HG03342 (cell line): ENCODE data around the gene SUPV3L1.
"Not testable (repeated sequence)": the region's sequence is repeated elsewhere in the genome, so short reads cannot be mapped to it uniquely, and the experiment has no call there.

ENCODE experiments used
- ATAC-seq: cut with Tn5 transposase; IDR thresholded peaks from one replicate; pipeline ENCODE4 v1.9.1; 2021; ENCODE audit warnings: mild to moderate bottlenecking, moderate library complexity; ENCODE audit not compliant: unreplicated experiment

Gene SUPV3L1

DNA sequence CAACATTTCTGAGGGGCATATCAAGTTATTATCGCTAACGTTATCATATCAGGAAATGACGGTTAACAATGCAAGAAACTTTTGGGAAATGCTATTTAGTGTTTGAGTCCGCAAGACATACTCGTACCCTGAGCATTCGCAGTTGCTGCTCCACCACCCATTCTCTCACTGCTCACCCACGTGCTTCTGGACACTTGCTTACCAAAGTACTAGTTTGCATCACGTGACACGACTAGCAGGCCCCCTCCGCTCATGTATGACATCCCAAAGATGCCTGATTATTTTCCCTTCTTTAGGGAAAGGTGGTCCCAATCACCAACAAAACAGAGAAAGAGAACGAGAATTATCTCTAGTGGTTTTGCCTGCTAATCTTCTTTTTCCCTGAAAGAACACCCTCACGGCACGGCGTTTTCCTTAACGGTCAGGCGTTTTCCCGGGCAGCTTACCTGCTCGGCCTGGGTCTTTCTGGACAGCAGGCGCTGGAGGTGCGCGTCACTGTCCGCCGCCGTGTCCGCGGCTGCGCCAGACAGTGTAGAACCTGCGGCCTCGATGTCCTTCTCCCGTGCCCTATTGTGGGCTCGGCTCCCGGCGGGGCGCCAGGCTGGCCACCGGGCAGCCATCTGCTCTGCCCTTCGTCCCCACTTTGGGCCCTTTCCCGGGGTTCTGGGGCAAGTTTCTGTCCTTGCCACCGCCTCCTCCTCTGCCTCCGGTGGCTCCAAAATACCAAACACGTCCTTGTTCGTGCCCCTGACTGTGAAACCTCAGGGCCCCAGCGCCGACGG, at the start of gene SUPV3L1:
Gene SUPV3L1, plus strand, starts transcription at position 492 of the 782 bp plus-strand sequence. Its CDS starts 58 bp downstream, at position 550.
- ATAC-seq = peak; percentile 80

DNA sequence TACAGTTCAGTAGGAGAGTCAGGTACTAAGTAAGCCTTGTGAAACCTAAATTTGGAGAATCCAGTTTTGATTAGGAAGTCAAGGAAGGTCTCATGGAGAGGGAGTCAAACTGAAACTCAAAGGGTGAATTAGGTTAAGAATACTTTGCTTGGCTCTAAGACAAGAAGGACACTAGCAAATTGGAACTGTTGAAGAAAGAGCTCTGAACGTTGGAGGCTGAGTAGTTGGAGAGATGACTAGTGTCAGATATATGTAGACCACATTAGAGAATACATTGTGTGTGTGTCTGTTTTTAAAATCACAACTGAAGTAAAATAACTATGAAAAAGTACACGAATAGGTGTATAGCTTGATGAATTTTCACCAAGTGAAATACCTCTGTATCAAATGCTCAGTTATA, 49.8 kb upstream of the SUPV3L1 start:
- no peak for ATAC-seq

DNA sequence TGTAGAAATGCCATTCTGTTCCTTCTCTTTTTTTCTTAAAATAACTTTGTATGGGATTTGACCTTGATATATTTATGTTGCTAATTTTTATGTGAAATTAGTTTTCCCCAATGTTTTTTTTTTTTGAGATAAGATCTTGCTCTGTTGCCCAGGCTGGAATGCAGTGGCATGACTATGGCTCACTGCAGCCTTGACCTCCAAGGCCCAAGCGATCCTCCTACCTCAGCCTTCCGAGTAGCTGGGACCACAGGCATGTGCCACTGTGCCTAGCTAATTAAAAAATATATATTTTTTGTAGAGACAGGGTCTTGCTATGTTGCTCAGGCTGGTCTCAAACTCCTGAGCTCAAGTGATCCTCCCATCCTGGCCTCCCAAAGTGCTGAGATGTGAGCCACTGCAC, 40.1 kb upstream of the SUPV3L1 start:
- no peak for ATAC-seq

DNA sequence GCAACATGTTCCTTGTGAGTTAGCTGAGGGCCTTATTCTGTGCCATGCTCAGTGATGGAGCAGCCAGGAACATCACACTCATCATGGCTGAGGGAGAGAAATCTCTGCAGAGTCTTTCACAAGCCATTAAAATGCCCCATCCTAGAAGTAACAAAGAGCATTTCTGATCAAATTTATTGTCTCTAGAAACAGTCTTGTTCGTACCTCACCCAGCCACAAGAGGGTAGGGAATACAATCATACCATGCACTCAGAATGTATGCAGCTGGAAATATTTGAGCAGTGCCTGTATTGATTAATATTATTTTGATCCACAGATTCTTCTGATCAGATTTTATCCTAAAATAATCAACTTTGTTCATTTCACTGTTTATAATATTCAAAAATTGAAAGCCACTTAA, 38.7 kb upstream of the SUPV3L1 start:
- ATAC-seq = no peak

DNA sequence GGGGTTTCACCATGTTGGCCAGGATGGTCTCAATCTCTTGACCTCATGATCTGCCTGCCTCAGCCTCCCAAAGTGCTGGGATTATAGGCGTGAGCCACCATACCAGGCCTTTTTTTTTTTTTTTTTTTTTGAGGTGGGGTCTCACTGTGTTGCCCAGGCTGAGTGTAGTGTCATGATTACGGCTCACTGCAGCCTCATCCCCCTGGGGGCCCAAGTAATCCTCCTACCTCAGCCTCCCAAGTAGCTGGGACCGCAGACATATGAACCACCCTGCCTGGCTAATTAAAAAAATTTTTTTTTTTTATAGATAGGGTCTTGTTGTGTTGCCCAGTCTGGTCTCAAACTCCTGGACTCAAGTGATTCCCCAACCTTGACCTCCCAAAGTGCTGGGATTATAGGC, 38.0 kb upstream of the SUPV3L1 start:
- ATAC-seq = not testable (repeated sequence)

DNA sequence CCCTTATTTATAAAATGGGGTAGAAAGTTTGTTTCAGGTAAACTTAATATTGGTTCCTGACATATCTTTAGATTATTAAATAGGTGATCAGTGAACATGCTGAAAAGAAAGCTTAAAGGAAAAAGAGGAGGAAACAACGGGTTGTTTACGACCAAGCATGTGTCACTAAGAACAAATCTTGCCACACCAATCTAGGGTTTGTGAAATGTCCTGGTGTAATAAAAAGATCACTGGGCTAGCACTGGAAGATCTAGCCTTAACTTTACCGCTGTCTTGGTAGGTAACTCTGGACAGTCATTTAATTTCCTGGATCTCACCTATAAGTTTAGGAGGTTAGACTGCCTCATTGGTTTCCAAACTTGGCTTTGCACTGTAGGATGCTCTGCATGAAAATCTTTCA, 37.1 kb upstream of the SUPV3L1 start:
- ATAC-seq = no peak

DNA sequence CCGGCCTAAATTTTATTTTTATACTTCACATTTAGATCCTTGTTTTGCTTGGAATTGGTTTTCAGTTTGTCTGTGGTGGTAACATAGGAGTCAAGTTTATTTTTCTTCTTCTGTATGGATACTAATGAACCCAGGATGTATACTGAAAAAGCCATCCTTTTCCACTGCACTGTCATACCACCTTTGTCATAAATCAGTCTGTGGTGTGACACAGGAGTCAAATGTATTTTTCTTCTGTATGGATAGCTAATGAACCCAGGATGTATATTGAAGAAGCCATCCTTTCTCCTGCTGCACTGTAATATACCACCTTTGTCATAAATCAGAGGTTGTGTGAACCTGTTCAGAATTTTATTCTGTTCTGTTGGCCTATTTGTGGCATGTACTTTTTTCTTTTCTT, 34.7 kb upstream of the SUPV3L1 start:
- ATAC-seq = no peak

DNA sequence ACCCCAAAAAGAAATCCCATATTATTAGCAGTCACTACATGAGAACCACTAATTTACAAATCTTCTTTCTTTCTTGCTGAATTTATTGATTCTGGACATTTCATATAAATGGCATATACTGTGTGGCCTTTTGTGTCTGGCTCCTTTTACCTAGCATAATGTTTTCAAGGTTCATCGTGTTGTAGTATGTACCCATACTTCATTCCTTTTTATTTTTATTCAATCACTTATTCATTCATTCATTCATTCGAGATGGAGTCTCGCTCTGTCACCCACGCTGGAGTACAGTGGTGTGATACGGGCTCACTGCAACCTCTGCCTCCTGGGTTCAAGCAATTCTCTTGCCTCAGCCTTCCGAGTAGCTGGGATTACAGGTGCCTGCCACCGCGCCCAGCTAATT, 34.2 kb upstream of the SUPV3L1 start:
- ATAC-seq = no peak

DNA sequence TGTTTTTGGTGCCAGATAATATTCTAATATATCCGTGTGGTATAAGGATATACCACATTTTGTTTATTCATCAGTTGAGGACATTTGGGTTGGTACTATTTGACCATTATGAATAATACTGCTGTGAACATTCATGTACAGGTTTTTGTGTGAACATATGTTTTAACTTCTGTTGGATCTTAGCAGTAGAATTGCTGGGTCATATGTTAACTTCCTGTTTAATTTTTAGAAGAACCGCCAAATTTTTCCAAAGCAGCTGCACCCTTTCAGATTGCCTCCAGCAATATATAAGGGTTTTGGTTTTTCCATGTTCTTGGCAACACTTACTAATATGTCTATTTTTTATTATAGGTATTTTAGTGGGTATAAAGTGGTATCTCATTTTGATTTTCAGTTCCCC, 33.3 kb upstream of the SUPV3L1 start:
- ATAC-seq = no peak

DNA sequence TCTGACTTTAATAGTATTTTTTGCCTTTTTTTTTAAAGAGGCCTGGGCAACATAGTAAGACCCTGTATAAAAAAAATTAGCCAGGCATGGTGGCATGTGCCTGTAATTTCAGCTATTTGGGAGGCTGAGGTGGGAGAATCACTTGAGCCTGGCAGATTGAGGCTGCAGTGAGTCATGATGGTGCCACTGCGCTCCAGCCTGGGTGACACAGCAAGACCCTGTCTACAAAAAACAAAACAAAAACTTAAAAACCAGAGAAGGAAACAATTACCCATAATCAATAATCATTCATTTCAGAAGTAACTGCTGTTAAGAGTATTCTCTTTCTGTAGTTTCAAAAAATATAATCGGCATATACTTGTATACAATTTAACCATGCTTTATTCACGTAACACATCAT, 28.1 kb upstream of the SUPV3L1 start:
- ATAC-seq = no peak

DNA sequence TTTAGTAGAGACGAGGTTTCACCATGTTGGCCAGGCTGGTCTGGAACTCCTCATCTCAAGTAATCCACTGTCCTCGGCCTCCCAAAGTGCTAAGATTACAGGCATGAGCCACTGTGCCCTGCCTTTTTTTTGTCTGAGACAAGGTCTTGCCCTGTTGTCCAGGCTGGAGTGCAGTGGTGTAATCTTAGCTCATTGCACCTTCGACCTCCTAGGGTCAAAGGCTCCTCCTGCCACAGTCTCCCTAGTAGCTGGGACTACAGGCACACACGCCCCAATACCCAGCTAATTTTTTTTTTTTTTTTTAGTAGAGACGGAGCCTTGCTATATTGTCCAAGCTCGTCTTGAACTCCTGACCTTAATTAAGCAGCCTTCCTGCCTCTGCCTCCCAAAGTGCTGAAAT, 26.8 kb upstream of the SUPV3L1 start:
- no peak for ATAC-seq

DNA sequence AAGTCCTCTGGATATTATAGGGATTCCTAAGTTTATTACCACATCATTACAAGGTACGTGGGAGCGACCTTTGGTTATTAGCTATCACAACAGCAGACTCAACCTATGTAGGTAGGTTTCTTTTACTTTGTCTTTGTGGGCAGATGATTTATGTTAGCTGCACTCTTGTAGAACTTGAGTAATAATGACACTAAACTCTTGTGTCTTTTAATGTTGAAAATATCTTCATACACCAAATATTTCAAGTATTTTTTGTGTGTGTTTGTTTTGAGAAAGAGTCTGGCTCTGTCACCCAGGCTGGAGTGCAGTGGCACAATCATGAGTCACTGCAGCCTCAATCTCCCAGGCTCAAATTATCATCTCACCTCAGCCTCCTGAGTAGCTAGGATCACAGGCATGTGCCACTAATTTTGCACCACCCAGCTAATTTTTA, 19.2 kb upstream of the SUPV3L1 start:
- ATAC-seq = no peak

DNA sequence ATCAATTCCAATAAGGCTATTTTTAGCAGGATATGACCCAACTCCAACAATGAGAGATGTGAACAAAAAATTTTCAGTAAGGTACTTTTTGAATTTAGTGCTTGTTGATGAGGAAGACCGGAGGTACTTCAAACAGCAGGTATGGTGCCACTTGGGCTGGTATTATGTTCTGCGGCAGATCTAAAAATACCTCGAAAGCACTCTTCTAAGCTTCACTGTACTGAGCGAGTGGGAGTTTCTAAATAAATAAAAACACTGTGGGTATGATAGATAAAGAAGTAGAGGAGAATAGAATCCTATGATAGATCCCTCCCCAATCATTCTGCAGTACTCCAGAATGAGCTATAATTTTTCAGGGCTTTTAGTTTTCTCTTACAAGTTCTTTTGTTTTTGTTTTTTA, 11.5 kb upstream of the SUPV3L1 start:
- ATAC-seq = no peak

DNA sequence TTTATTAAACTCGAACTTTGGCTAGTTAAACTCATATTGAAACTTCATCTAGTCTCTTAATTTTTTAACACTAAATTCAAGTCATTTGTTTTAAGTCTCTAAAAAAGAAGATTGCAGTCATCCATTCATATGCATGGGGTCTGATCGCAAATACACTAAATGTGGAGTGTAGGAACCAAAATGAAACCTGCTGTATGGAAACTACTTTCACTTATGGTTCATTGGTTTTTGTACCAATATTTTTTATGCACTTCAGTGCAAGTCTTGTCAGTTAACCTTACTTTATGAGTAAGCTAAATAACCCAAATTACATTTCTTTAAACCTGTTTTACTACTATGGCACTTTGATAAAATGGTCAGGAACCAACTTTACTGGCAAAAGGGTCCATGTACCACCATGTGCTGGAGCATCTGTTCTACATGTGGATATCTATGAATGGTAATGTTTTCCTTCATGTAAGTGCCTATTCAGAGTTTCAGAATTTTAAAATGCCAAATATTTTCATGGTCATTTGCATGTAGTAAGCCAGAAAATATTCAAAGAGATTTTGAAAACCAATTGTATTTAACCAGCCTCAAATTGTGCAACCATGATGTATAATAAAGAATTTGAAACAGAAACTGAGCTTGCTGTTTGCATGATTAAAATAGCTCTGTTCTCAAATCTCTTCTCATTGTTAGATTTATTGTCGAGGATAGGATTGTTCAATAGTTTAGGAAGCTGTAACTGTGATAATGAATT, 7.6 kb upstream of the SUPV3L1 start:
- no peak for ATAC-seq

DNA sequence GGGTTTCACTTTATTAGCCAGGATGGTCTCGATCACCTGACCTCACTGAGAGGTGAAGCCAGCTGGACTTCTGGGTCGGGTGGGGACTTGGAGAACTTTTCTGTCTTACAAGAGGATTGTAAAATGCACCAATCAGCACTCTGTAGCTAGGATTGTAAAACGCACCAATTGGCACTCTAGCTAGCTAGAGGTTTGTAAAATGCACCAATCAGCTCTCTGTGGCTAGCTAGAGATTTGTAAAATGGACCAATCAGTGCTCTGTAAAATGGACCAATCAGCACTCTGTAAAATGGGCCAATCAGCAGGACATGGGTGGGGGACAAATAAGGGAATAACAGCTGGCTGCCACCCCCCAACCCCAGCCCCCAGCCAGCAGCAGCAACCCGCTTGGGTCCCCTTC, 4.7 kb upstream of the SUPV3L1 start:
- not testable (repeated sequence) for ATAC-seq

DNA sequence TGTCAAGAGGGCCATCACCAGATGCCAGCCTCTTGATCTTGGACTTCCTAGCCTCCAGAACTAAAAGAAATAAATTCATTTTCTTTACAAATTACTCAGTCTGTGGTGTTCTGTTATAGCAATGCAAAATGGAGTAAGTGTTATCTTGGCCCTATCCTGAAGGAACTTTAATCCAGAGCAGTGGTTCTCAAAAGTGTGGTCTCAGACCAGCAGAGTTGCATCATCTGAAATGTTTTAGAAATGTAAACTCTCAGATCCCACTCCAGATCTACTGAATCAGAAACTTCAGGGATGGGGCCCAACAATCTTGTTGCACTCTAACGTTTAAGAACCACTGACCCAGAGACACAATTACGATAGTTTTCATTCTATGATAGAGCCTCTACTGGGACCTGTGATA, 3.2 kb upstream of the SUPV3L1 start:
- ATAC-seq = no peak

DNA sequence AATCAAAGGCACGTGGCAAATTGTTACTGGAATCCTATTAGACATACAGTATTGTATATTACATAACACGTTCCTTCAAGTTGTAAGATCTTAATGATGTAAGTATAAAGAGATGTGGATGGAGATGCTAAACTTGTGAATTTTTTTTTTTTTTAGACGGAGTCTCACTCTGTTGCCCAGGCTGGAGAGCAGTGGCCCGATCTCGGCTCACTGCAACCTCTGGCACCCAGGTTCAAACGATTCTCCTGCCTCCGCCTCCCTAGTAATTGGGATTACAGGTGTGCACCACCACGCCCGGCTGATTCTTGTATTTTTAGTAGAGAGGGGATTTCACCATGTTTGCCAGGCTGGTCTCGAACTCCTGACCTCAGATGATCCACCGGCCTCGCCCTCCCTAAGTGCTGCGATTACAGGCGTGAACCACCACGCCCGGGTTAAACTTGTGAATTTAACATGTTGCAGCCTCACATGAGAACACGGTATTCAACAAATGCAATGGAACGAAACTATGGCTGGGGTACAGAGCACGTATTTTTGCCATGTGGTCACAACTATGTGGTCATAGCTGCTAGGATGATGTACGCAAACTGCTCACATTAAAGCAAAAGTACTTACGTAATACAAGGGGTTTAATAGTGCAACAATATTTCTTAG, 818 bp upstream of the SUPV3L1 start:
- peak; percentile 23 for ATAC-seq

DNA sequence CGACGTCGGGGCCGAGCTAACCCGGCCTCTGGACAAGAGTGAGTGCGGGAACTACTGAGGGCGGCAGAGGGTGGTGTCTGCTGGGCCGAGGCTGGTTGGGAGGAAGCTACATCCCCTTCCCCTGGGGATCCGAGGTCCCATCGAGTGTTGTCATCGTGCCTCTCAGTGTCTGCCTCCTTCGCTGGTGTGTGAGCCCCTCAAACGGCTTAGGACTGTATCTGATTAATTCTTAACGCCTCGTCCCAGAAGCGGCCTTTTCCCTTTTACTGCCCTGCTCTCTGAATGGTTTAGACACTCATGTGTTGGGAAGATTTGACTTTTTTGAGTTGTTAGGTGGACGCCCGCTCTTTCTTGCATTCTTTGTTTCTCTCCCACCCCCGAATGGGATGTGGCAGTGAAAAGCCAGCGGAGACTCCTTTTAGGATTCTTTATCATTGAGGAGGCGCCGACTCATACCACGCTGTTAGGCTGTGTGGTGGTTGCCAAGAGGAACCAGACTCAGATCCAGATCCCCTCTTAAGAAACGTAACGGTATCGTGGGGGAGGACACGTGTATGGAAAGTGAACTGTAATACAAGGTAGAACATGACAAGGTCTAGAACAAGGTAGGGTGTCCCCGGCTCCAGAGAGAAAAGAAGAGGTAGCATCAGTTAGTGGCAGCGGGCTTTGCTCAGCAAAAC, 631 bp downstream of the SUPV3L1 start:
- ATAC-seq = peak; percentile 26

DNA sequence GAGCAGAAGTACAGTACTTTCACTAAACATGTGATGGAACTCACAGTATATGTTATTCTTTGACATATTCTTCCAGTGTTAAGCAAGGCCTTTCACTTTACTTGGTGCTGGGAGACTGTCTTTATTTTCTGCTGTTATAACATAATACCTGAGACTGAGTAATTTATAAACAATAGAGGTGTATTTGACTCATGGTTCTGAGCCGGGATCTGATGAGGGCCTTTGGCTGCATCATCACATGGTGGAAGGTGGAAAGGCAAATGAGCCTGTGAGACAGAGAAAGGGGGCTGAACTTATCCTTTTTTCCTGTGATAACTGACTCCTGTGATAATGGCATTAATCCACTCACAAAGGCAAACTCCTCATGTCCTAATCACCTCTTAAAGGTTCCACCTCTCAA, 1.4 kb downstream of the SUPV3L1 start:
- no peak for ATAC-seq

DNA sequence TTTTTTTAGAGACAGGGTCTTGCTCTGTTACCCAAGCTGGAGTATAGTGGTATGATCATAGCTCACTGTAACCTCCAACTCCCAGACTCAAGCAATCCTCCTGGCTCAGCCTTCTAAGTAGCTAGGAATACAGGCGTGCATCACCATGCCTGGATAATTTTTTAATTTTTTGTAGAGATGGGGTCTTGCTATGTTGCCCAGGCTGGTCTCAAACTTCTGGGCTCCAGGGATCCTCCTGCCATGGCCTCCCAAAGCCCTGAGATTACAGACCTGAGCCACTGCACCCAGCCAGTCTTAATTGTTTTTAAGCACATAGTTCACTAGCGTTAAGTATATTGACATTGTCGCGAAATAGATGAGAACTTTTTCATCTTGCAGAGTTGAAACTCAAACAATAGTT, 2.0 kb downstream of the SUPV3L1 start:
- ATAC-seq = no peak

DNA sequence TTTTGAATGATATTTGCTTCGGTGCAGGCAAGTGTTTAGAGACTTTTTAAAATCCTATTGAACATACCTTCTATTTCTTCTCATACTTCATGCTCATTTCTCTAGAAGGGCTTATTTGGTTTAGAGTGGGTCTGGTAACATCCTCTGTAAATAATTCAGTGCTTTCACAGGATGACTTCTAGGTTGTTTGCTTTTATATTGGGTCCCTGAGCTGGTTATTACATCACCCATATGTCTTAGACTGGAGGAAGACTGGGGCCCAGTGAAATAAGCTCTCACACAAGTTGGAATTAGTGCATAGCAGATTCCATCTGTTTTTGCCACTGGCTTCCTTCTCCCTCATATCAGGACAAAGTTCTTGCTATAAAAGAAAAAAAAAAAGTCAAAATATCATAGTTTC, 6.5 kb downstream of the SUPV3L1 start:
- no peak for ATAC-seq
